ENCODE results near the gene SYT7. TPM values are rescaled to one million over a fixed set of nuclear protein-coding genes. Genes with fewer than 3 reads are reported as not detected.

The SYT7 gene
- total RNA-seq, 1 donor from 2014 or later: 1.8 TPM

DNA sequence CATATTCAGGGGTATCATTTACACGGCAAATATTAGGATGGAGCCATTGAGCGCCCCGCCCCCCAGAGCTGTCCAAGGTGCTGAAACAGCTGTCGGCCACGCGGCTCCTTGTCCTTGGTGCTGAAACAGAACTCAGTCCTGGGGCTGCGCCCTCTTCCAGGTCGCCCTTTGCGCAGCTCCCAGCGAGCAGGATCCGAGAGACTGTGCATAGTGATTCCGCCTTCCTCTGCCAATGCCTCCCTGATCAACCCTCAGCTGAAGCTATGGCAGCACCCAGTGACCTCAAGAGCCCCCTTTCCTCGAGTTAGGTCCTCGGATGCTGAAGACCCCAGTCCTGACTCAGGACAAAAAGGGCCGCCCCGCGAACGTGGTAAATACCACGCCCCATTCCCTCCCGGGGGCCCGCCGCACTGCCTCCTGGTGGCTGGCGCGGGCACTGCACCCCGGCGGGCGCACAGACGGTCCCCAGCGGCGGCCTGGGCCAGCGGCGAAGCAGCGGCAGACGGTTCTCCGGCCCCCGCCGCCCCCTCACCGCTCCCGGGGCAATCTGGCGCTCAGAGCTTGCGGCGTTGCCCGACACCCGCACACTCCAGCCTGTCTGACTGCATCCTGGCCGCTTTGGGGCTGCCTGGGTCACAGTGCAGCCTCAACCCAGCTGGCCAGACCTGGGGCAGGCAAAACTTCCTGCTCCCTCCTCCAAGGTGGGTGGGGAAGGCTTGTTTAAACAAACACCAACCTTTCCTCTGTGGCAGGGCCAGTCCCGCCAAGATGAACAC, 13.4 kb downstream of the SYT7 start:
- Histone ChIP-seq H3K4me3 (no peak overlapping the region), H3K27ac (no peak overlapping the region), H3K27me3 (peaks cover 9% of the 10 kb centered on the region), H3K36me3 (no peaks in the 10 kb centered on the region), H3K9me3 (no peaks in the 10 kb centered on the region), H3K4me1 (no peaks in the 10 kb centered on the region)
- DNase-seq (ENCODE audit: low spot score in 2 of 2): peak in 1 of 2 donors; percentile 71
- TF ChIP-seq, protein P1, sequence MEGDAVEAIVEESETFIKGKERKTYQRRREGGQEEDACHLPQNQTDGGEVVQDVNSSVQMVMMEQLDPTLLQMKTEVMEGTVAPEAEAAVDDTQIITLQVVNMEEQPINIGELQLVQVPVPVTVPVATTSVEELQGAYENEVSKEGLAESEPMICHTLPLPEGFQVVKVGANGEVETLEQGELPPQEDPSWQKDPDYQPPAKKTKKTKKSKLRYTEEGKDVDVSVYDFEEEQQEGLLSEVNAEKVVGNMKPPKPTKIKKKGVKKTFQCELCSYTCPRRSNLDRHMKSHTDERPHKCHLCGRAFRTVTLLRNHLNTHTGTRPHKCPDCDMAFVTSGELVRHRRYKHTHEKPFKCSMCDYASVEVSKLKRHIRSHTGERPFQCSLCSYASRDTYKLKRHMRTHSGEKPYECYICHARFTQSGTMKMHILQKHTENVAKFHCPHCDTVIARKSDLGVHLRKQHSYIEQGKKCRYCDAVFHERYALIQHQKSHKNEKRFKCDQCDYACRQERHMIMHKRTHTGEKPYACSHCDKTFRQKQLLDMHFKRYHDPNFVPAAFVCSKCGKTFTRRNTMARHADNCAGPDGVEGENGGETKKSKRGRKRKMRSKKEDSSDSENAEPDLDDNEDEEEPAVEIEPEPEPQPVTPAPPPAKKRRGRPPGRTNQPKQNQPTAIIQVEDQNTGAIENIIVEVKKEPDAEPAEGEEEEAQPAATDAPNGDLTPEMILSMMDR (IDR thresholded peaks at IDR 0.05): no peak
- intact Hi-C loops (cut with DNase I): no loop called here

DNA sequence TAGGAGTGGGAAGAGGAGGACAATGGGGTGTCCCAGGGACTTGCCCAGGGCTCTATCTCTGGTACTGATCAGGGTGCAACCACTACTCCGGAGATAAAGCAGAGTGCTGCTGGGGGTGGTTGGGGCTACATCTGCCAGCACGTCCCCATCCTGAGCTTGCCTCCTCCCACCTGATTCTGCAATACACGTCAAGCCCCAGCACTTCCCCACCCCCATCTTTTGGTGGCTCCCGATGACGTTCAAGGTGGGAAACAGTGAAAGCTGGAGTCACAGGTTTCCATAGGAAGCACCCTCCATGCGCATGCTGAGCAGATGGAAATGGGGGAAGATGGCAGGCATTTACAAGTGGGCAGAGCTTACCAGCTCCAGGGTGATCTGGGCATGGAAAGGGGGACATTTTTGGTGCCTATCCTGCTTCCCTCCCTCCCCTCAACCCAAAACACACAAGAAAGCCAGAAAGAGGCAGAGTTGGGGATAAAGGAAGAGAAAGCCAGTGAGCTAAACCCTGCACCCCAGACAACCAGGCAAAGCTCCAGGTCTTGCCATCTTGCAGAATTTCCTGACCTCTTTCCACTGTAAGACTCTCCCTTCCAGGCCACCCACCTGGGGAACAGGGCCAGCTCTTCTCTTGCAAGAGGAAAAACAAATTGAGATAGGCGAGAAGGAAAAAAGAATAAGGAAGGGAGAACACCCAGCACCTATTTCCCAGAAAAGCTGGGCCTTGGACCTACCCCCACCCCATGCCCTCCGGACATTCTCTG, 15.8 kb downstream of the SYT7 start:
- H3K27ac ChIP-seq: no peak overlapping the region
- H3K36me3 ChIP-seq: no peaks in the 10 kb centered on the region
- DNase-seq (ENCODE audit: low spot score in 2 of 2): no peak
- H3K4me1 ChIP-seq: no peaks in the 10 kb centered on the region
- H3K9me3 ChIP-seq: no peaks in the 10 kb centered on the region
- TF ChIP-seq, protein P1 (IDR thresholded peaks at IDR 0.05): no peak
- peaks cover 9% of the 10 kb centered on the region for H3K27me3 ChIP-seq
- H3K4me3 ChIP-seq: no peak overlapping the region
- intact Hi-C loops (cut with DNase I): no loop called here

DNA sequence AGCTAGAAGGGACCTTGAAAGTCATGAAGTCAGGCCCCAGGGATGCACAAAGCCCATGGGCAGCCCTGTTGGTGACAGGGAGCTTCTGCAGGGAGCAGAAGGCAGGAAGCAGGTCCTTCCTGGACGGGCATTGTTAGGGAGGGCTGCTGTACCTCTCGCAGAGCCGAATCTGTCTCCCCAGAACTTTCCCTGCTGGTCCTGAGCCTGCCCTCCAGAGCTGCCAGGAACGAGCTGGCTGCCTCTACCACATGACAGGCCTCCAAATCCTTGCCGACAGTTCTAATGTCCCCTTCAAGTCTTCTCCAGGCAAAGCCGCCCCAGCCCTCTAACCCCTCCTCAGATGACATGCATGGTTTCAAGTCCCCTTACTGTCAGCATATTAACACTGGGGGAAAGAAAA, 20.1 kb downstream of the SYT7 start:
- H3K9me3 ChIP-seq: no peaks in the 10 kb centered on the region
- no peaks in the 10 kb centered on the region for H3K36me3 ChIP-seq
- TF ChIP-seq, protein P1 (IDR thresholded peaks at IDR 0.05): no peak
- H3K27me3 ChIP-seq: peaks cover 3% of the 10 kb centered on the region
- intact Hi-C loops (cut with DNase I): no loop called here
- H3K27ac ChIP-seq: no peak overlapping the region
- H3K4me1 ChIP-seq: no peaks in the 10 kb centered on the region
- H3K4me3 ChIP-seq: no peak overlapping the region
- DNase-seq (ENCODE audit: low spot score in 2 of 2): no peak

GRCh38 chr11:61556621-61557020, 24.3 kb downstream of the SYT7 start:
- Histone ChIP-seq H3K36me3 (no peaks in the 10 kb centered on the region), H3K4me1 (peaks cover 0 to 3% of the 10 kb centered on the region in 2 donors), H3K27me3 (peaks cover 8% of the 10 kb centered on the region), H3K9me3 (no peaks in the 10 kb centered on the region), H3K27ac (no peak overlapping the region), H3K4me3 (no peak overlapping the region)
- intact Hi-C loops (cut with DNase I): no loop called here
- TF ChIP-seq, protein P1 (IDR thresholded peaks at IDR 0.05): no peak
- no peak for DNase-seq (ENCODE audit: low spot score in 2 of 2)

DNA sequence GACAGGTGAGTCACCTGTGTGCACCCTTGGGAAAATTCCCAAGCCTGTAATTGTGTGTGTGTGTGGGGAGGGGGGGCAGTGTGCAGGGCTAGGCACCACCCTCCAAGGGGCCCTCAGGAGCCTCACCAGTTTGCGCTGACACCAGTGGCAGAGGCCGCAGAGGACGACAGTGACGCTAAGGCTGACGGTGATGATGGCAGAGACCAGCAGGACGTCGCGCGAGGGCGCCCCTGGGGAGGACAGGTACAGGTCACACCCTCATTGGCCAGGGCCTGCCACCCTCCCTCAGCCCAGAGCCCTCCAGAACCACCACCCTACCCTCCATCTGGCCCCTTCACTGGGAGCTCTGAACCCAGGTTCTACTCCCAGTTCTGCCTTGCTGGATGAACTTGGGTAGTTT, 24.9 kb downstream of the SYT7 start:
- H3K27me3 ChIP-seq: peaks cover 8% of the 10 kb centered on the region
- intact Hi-C loops (cut with DNase I): no loop called here
- TF ChIP-seq, protein P1 (IDR thresholded peaks at IDR 0.05): no peak

More for the DNA sequence above, 24.9 kb downstream of the SYT7 start:
- Histone ChIP-seq H3K9me3 (no peaks in the 10 kb centered on the region), H3K4me3 (no peak overlapping the region), H3K36me3 (no peaks in the 10 kb centered on the region), H3K4me1 (peaks cover 0 to 3% of the 10 kb centered on the region in 2 donors), H3K27ac (no peak overlapping the region)
- DNase-seq (ENCODE audit: low spot score in 2 of 2): no peak

Data from ascending aorta (tissue), 2 donors.